Neuronal stem cell (in vitro differentiated cells): Measurements from ENCODE around the gene CCDC87.
A peak's percentile ranks its signal among the peaks of the same experiment; 100 is the strongest.

Experiments
- DNase-seq: peaks from one replicate; pipeline ENCODE4 v3.0.0-alpha.2; 2013; ENCODE audit warnings: low spot score
- H2AFZ ChIP-seq: one replicate; pipeline ENCODE4 v1.6.1; 2013; ENCODE audit warnings: mild to moderate bottlenecking, low read length, inconsistent platforms
- H2AK5ac ChIP-seq: 2 replicates; pipeline ENCODE4 v1.6.1; 2013; ENCODE audit warnings: low read depth, mild to moderate bottlenecking, inconsistent platforms, low read length, moderate library complexity, mixed read lengths
- H2BK120ac ChIP-seq: 2 replicates; pipeline ENCODE4 v1.6.1; 2013; ENCODE audit warnings: low read depth, mild to moderate bottlenecking, inconsistent platforms, low read length, moderate library complexity, mixed read lengths
- H2BK12ac ChIP-seq: one replicate; pipeline ENCODE4 v1.6.1; 2013; ENCODE audit warnings: low read length, inconsistent platforms
- H2BK15ac ChIP-seq: 2 replicates; pipeline ENCODE4 v1.6.1; 2013; ENCODE audit warnings: mild to moderate bottlenecking, low read length, inconsistent platforms, mixed read lengths
- H2BK5ac ChIP-seq: one replicate; pipeline ENCODE4 v1.6.1; 2013; ENCODE audit warnings: inconsistent platforms, mild to moderate bottlenecking, low read length, moderate library complexity
- H3K14ac ChIP-seq: one replicate; pipeline ENCODE4 v1.6.1; 2013; ENCODE audit warnings: low read length, inconsistent platforms
- H3K18ac ChIP-seq: 2 replicates; pipeline ENCODE4 v1.6.1; 2013; ENCODE audit warnings: low read length, inconsistent platforms
- H3K23ac ChIP-seq: 2 replicates; pipeline ENCODE4 v1.6.1; 2013; ENCODE audit warnings: low read depth, mild to moderate bottlenecking, mixed read lengths, low read length, inconsistent platforms; ENCODE audit not compliant: poor library complexity
- H3K27ac ChIP-seq: replicated peaks from 3 replicates; pipeline ENCODE4 v1.5.1; 2013; ENCODE audit warnings: low read length, inconsistent platforms
- H3K27me3 ChIP-seq, 3 experiments: 2 replicates each; pipeline ENCODE4 v1.6.1; 2013; ENCODE audit warnings: low read length in 3 of 3, mild to moderate bottlenecking in 2 of 3, inconsistent platforms in 1 of 3, low read depth in 1 of 3, mixed read lengths in 1 of 3, moderate library complexity in 1 of 3; ENCODE audit not compliant: control insufficient read depth in 3 of 3, insufficient read depth in 3 of 3
- H3K36me3 ChIP-seq, 2 donors: replicated peaks in 1 of 2; 2 replicates each; pipeline ENCODE4 v1.6.1; 2013; ENCODE audit warnings: low read length in 2 of 2; ENCODE audit not compliant: control insufficient read depth in 2 of 2, insufficient read depth in 2 of 2
- H3K4ac ChIP-seq: 2 replicates; pipeline ENCODE4 v1.6.1; 2013; ENCODE audit warnings: inconsistent platforms, mild to moderate bottlenecking, low read length, moderate library complexity
- H3K4me1 ChIP-seq, 2 donors: 1 replicate in 1 of 2; 2 replicates in 1 of 2; pipeline ENCODE4 v1.6.1; 2013; ENCODE audit warnings: low read length in 2 of 2, low read depth in 1 of 2; ENCODE audit not compliant: control insufficient read depth in 2 of 2, insufficient read depth in 1 of 2
- H3K4me2 ChIP-seq: one replicate; pipeline ENCODE4 v1.6.1; 2013; ENCODE audit warnings: mild to moderate bottlenecking, low read length, inconsistent platforms; ENCODE audit not compliant: insufficient read depth, poor library complexity, severe bottlenecking
- H3K4me3 ChIP-seq, 2 donors: 2 replicates each; pipeline ENCODE4 v1.5.1; 2013; ENCODE audit warnings: low read length in 2 of 2, mild to moderate bottlenecking in 2 of 2, inconsistent platforms in 1 of 2, moderate library complexity in 1 of 2
- H3K79me1 ChIP-seq: one replicate; pipeline ENCODE4 v1.6.1; 2013; ENCODE audit warnings: low read depth, mild to moderate bottlenecking, inconsistent platforms, low read length, moderate library complexity
- H3K9ac ChIP-seq: one replicate; pipeline ENCODE4 v1.6.1; 2013; ENCODE audit warnings: mild to moderate bottlenecking, low read depth, low read length, inconsistent platforms; ENCODE audit not compliant: poor library complexity
- H3K9me3 ChIP-seq, 2 donors: replicated peaks in 1 of 2; 2 replicates each; pipeline versions ENCODE3 to v1.6.1; 2013; ENCODE audit warnings: low read length in 2 of 2, mild to moderate bottlenecking in 2 of 2, inconsistent platforms in 1 of 2, low read depth in 1 of 2, mixed read lengths in 1 of 2, moderate library complexity in 1 of 2; ENCODE audit not compliant: control insufficient read depth in 2 of 2, insufficient read depth in 1 of 2
- H4K8ac ChIP-seq: one replicate; pipeline ENCODE4 v1.6.1; 2013; ENCODE audit warnings: low read depth, mild to moderate bottlenecking, inconsistent platforms, low read length, moderate library complexity
- H4K91ac ChIP-seq: one replicate; pipeline ENCODE4 v1.6.1; 2013; ENCODE audit warnings: low read length, low read depth, mild to moderate bottlenecking, inconsistent platforms; ENCODE audit not compliant: poor library complexity
- WGBS, 2 donors: extraction: QIAGEN DNeasy Blood & Tissue Kit; methylation state at CpG; one replicate each; pipeline ENCODE4 v1.1.7; 2013; ENCODE audit warnings: missing lambda C conversion rate in 2 of 2, mixed read lengths in 1 of 2; ENCODE audit not compliant: insufficient read length in 2 of 2, insufficient replicate concordance in 1 of 2; ENCODE audit errors: extremely low coverage in 2 of 2; 5-methylcytosine and 5-hydroxymethylcytosine counted together

The CCDC87 gene

DNA sequence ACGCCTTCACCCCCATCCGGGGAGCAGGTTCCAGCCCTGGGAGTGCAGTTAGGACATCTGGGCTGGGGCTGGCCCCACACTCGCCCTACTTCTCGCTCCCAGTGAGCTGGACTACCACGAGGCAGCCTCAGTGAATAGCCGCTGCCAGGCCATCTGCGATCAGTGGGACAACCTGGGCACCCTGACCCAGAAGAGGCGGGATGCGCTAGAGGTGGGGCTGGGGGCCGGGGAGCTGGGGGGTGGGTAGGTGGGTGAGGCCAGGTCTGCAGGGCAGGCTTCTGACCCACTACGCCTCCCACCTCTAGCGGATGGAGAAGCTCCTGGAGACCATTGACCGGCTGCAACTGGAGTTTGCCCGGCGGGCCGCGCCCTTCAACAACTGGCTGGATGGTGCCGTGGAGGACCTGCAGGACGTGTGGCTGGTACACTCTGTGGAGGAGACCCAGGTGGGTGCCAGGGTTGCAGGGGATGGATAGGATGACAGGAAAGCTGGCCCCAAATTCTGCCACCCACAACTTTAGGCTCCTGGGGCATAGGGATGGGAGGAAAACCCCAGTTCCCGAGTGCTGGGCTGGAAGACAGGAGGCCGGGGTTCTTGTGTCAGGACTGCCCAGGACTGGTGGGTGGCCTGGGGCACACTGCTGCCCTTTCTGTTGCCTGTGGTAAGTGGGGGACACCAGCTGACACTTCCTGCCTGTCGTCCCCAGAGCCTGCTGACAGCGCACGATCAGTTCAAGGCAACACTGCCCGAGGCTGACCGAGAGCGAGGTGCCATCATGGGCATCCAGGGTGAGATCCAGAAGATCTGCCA lies 32.8 kb downstream of the CCDC87 start:
- Histone ChIP-seq H3K27me3 (peaks cover 0 to 13% (median 0%) of the 10 kb centered on the region in 3 experiments), H4K8ac (no peak overlapping the region), H3K4me3 (peak overlapping the region in 1 of 2 donors; percentile 5), H2AFZ (no peak overlapping the region), H3K9ac (no peak overlapping the region), H3K14ac (no peak overlapping the region), H2AK5ac (no peak overlapping the region), H3K18ac (peak overlapping the region; percentile 21), H4K91ac (no peak overlapping the region), H3K4ac (no peak overlapping the region), H2BK5ac (no peak overlapping the region), H3K9me3 (no peaks in the 10 kb centered on the region), H3K36me3 (peaks cover 0 to 4% of the 10 kb centered on the region in 2 donors), H3K27ac (no peak overlapping the region), H2BK12ac (no peak overlapping the region), H3K79me1 (no peaks in the 10 kb centered on the region), H3K23ac (no peak overlapping the region), H2BK120ac (no peak overlapping the region), H3K4me2 (no peak overlapping the region), H3K4me1 (peaks cover 0 to 3% of the 10 kb centered on the region in 2 donors), H2BK15ac (peak overlapping the region; percentile 49)
- DNase-seq, result no peak
- WGBS, 2 donors, result no CpG with 5 or more reads among the region's 27 CpGs

- H3K9me3 ChIP-seq, result no peaks in the 10 kb centered on the region
- H3K4me2 ChIP-seq, result no peak overlapping the region
- no peak overlapping the region for H2AFZ ChIP-seq
- peak overlapping the region; percentile 97 for H3K23ac ChIP-seq
- no peak overlapping the region for H2BK12ac ChIP-seq
- H2BK120ac ChIP-seq, result no peak overlapping the region
- no peak overlapping the region for H3K27ac ChIP-seq
- no peak overlapping the region for H3K18ac ChIP-seq
- no peak overlapping the region for H2BK5ac ChIP-seq
- no CpG with 5 or more reads among the region's 50 CpGs for WGBS, 2 donors
- H4K8ac ChIP-seq, result no peak overlapping the region
- no peak overlapping the region for H3K14ac ChIP-seq
- H3K9ac ChIP-seq, result peak overlapping the region; percentile 24
- no peak overlapping the region for H3K4me3 ChIP-seq
- DNase-seq, result no peak
- peaks cover 0 to 17% (median 0%) of the 10 kb centered on the region in 3 experiments for H3K27me3 ChIP-seq
- no peak overlapping the region for H3K4ac ChIP-seq
- H3K79me1 ChIP-seq, result no peaks in the 10 kb centered on the region
- H3K4me1 ChIP-seq, result no peaks in the 10 kb centered on the region
- no peak overlapping the region for H4K91ac ChIP-seq
- H3K36me3 ChIP-seq, result peaks cover 0 to 4% of the 10 kb centered on the region in 2 donors
- H2BK15ac ChIP-seq, result no peak overlapping the region
- H2AK5ac ChIP-seq, result no peak overlapping the region
These were observed 33.6 kb downstream of the CCDC87 start for GRCh38 chr11:66559142-66559865.

GRCh38 chr11:66557733-66558326 lies 35.0 kb downstream of the CCDC87 start:
- H2AFZ ChIP-seq, result no peak overlapping the region
- H3K4ac ChIP-seq, result no peak overlapping the region
- H2AK5ac ChIP-seq, result peak overlapping the region; percentile 50
- H3K9ac ChIP-seq, result peak overlapping the region; percentile 70
- no peak overlapping the region for H4K91ac ChIP-seq
- peak overlapping the region; percentile 69 for H2BK5ac ChIP-seq
- H3K27ac ChIP-seq, result no peak overlapping the region
- no peak overlapping the region for H2BK120ac ChIP-seq
- H3K18ac ChIP-seq, result peak overlapping the region; percentile 51
- H4K8ac ChIP-seq, result no peak overlapping the region
- H3K23ac ChIP-seq, result peak overlapping the region; percentile 75
- peaks cover 0 to 14% (median 0%) of the 10 kb centered on the region in 3 experiments for H3K27me3 ChIP-seq
- DNase-seq, result no peak
- no peaks in the 10 kb centered on the region for H3K9me3 ChIP-seq
- H3K14ac ChIP-seq, result no peak overlapping the region
- no peaks in the 10 kb centered on the region for H3K79me1 ChIP-seq
- H3K4me1 ChIP-seq, result no peaks in the 10 kb centered on the region
- peaks cover 0 to 4% of the 10 kb centered on the region in 2 donors for H3K36me3 ChIP-seq
- no peak overlapping the region for H2BK15ac ChIP-seq
- peak overlapping the region; percentile 16 for H2BK12ac ChIP-seq
- no peak overlapping the region for H3K4me3 ChIP-seq
- WGBS, 2 donors, result no CpG with 5 or more reads among the region's 24 CpGs
- no peak overlapping the region for H3K4me2 ChIP-seq

DNA sequence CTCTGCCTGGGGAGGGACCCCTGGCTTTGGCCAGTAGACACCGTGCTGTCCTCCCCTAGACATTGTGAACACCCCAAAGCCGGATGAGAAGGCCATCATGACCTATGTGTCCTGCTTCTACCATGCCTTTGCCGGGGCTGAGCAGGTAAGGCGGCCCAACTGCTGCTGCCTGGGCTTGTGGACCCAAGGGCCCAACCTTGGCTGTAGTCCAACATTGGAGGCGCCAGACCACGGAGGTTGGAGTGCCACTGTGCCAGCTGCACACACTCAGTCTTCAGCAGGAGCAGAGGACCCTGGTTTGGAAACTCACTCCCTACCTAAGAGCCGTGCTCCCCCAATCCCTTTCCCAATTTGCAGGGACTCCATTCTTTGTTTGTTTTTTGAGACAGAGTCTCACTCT lies 36.8 kb downstream of the CCDC87 start:
- Histone ChIP-seq H4K8ac (no peak overlapping the region), H3K18ac (peak overlapping the region; percentile 64), H2BK5ac (peak overlapping the region; percentile 66), H3K4me3 (no peak overlapping the region), H3K27ac (no peak overlapping the region), H3K36me3 (peaks cover 0 to 1% of the 10 kb centered on the region in 2 donors), H3K9me3 (no peaks in the 10 kb centered on the region), H4K91ac (no peak overlapping the region), H2BK12ac (no peak overlapping the region), H2BK15ac (no peak overlapping the region), H2BK120ac (no peak overlapping the region), H3K4me1 (peaks cover 0 to 4% of the 10 kb centered on the region in 2 donors), H3K9ac (no peak overlapping the region), H3K27me3 (peaks cover 0 to 14% (median 0%) of the 10 kb centered on the region in 3 experiments), H2AK5ac (no peak overlapping the region), H3K4ac (no peak overlapping the region), H3K14ac (peak overlapping the region; percentile 71), H3K4me2 (no peak overlapping the region), H3K23ac (peak overlapping the region; percentile 89), H3K79me1 (no peaks in the 10 kb centered on the region), H2AFZ (no peak overlapping the region)
- no CpG with 5 or more reads among the region's 7 CpGs for WGBS, 2 donors
- DNase-seq, result no peak
